Activated naive CD4-positive, alpha-beta T cell treated with anti-CD3 and anti-CD28 coated beads, Interleukin-2, amount 50 U/mL, for 24 hours (primary cell): Measurements from ENCODE around the gene PIK3C2B.

Experiments used
- H3K27ac Mint-ChIP-seq: one replicate; pipeline ENCODE4 v1.8.0; 2021; ENCODE audit warnings: mild to moderate bottlenecking, mixed read lengths
- H3K27me3 Mint-ChIP-seq: one replicate; pipeline ENCODE4 v1.8.0; 2021; ENCODE audit warnings: mixed read lengths
- H3K36me3 Mint-ChIP-seq: one replicate; pipeline ENCODE4 v1.8.0; 2021; ENCODE audit warnings: mixed read lengths
- H3K4me1 Mint-ChIP-seq: one replicate; pipeline ENCODE4 v1.8.0; 2021; ENCODE audit warnings: mixed read lengths
- H3K4me3 Mint-ChIP-seq: one replicate; pipeline ENCODE4 v1.8.0; 2021; ENCODE audit warnings: mild to moderate bottlenecking, mixed read lengths
- H3K9me3 Mint-ChIP-seq: one replicate; pipeline ENCODE4 v1.8.0; 2021; ENCODE audit warnings: mixed read lengths

PIK3C2B gene

GRCh38 chr1:204514828-204515227 lies 20.2 kb upstream of the PIK3C2B start:
- peaks cover 9% of the 10 kb centered on the region for H3K36me3 Mint-ChIP-seq
- H3K27ac Mint-ChIP-seq = peak overlapping the region; percentile 68
- H3K4me1 Mint-ChIP-seq = peaks cover 54% of the 10 kb centered on the region
- H3K27me3 Mint-ChIP-seq = no peaks in the 10 kb centered on the region
- H3K9me3 Mint-ChIP-seq = no peaks in the 10 kb centered on the region
- peak overlapping the region; percentile 64 for H3K4me3 Mint-ChIP-seq

DNA sequence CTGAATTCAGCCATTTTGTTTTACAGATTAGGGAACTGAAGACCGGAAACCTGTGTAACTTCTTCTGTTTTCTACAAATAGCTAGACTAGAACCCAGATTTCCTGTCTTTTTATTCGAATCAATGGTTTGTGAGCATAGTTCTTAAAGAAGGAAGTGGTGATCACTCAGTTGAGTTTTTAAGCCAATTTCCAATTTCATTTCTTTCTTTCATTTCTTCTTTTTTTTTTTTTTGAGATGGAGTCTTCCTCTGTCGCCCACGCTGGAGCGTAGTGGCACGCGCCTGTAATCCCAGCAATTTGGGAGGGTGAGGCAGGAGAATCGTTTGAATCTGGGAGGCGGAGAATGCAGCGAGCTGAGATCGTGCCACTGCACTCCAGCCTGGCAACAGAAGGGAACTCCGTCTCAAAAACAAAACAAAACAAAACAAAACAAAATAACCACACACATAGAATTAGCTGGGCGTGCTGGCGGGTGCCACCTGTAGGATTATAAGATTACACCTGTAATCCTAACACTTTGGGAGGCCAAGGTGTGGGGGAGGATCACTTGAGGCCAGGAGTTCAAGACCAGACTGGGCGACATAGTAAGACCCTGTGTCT lies 18.6 kb upstream of the PIK3C2B start:
- Mint-ChIP-seq H3K27me3 (no peaks in the 10 kb centered on the region), H3K27ac (peak overlapping the region; percentile 99), H3K9me3 (no peaks in the 10 kb centered on the region), H3K4me3 (peak overlapping the region; percentile 88), H3K4me1 (peaks cover 38% of the 10 kb centered on the region), H3K36me3 (peaks cover 2% of the 10 kb centered on the region)

DNA sequence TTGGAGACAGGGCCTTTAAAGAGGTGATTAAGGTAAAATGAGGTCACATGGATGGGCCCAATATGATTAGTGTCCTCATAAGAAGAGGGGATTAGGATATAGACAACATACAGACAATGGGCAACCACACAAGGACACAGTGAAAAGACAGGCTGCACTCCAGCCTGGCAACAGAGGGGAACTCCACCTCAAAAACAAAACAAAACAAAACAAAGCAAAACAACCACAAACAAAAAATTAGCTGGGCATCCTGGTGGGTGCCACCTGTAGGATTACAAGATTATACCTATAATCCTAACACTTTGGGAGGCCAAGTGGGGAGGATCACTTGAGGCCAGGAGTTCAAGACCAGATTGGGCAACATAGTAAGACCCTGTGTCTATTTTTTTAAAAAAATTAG lies 16.8 kb upstream of the PIK3C2B start:
- Mint-ChIP-seq H3K4me3 (no peak overlapping the region), H3K27me3 (no peaks in the 10 kb centered on the region), H3K4me1 (peaks cover 40% of the 10 kb centered on the region), H3K27ac (peak overlapping the region; percentile 36), H3K36me3 (no peaks in the 10 kb centered on the region), H3K9me3 (no peaks in the 10 kb centered on the region)

DNA sequence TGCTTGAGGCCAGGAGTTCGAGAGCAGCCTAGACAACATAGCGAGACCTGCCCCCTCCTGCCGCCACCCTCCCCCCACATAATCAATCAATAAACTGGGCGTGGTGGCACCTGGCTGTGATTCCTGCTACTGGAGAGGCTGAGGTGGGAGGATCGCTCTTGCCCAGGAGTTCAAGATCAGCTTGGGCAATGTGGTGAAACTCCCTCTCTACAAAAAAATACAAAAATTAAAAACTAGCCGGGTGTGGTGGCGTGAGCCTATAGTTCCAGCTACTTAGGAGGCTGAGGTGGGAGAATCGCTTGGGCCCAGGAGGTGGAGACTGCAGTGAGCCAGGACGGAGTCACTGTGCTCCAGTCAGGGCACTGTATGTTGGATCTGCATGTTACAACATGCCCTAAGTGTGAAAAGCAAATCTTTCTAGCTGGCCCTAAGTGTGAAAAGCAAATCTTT lies 14.6 kb upstream of the PIK3C2B start:
- H3K9me3 Mint-ChIP-seq = no peaks in the 10 kb centered on the region
- peaks cover 2% of the 10 kb centered on the region for H3K27me3 Mint-ChIP-seq
- peak overlapping the region; percentile 38 for H3K27ac Mint-ChIP-seq
- peaks cover 44% of the 10 kb centered on the region for H3K4me1 Mint-ChIP-seq
- H3K4me3 Mint-ChIP-seq = no peak overlapping the region
- H3K36me3 Mint-ChIP-seq = peaks cover 2% of the 10 kb centered on the region

DNA sequence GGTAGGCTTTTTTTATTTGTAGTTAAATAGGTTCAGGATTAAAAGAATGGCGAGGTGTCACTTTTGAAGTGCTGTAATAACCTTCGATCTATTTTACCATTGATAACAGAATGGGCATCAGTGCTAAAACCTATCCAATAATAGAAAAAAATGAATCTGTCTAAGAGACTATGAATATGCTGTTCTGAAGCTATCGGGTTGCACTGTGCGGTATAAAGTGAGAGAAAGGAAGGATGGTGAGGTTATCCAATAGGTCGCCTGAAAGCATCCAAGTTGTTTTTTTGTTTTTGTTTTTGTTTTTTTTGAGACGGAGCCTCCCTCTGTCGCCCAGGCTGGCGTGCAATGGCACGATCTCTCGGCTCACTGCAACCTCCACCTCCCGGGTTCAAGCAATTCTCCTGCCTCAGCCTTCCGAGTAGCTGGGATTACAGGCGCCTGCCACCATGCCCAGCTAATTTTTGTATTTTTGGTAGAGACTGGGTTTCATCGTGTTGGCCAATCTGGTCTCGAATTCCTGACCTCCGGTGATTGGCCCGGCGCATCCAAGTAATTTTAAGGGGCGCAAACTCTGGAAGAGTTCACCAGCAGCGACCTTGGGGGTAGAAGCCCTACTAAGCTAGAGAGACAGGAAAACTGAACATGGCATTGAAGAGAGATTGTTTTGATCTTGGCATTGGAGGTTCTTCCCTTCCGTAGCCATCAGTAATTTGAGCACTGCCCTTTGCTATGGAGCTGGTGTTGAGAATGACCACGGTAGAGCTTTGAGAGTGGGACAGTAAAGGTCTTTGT lies 12.9 kb upstream of the PIK3C2B start:
- peaks cover 2% of the 10 kb centered on the region for H3K36me3 Mint-ChIP-seq
- H3K4me1 Mint-ChIP-seq = peaks cover 45% of the 10 kb centered on the region
- H3K9me3 Mint-ChIP-seq = no peaks in the 10 kb centered on the region
- peak overlapping the region; percentile 100 for H3K27ac Mint-ChIP-seq
- peak overlapping the region; percentile 90 for H3K4me3 Mint-ChIP-seq
- peaks cover 2% of the 10 kb centered on the region for H3K27me3 Mint-ChIP-seq

- Mint-ChIP-seq H3K4me1 (peaks cover 41% of the 10 kb centered on the region), H3K36me3 (peaks cover 2% of the 10 kb centered on the region), H3K4me3 (peak overlapping the region; percentile 90), H3K27ac (peak overlapping the region; percentile 100), H3K9me3 (no peaks in the 10 kb centered on the region), H3K27me3 (peaks cover 2% of the 10 kb centered on the region)
These were observed 12.3 kb upstream of the PIK3C2B start for GRCh38 chr1:204506969-204507316.

GRCh38 chr1:204506201-204506968 lies 11.8 kb upstream of the PIK3C2B start:
- peaks cover 2% of the 10 kb centered on the region for H3K27me3 Mint-ChIP-seq
- peak overlapping the region; percentile 90 for H3K4me3 Mint-ChIP-seq
- peaks cover 40% of the 10 kb centered on the region for H3K4me1 Mint-ChIP-seq
- peaks cover 2% of the 10 kb centered on the region for H3K36me3 Mint-ChIP-seq
- H3K27ac Mint-ChIP-seq = peak overlapping the region; percentile 100
- no peaks in the 10 kb centered on the region for H3K9me3 Mint-ChIP-seq

DNA sequence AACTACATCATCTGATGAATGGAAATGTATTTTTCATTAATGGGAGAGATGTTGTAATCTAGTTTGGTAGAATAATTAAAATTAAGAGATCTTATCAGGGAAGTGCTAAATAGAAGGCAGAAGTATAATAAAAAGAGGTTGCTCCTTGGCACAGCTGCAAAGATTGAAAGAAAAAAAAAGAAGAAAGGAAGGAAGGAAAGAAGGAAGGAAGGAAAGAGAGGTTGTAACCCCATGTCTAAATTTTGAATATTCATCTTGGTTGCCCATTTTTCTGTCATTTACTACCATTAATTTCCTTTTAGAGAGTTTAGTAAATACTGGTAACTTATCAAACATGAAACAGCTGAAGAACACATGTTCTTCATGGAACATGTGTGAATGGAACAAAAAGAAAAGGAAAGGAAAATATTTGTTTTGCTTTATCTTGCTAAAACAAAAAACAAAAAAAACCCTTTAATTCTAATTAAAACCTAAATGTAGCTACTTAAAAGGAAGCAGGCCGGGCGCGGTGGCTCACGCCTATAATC lies 11.1 kb upstream of the PIK3C2B start:
- Mint-ChIP-seq H3K9me3 (no peaks in the 10 kb centered on the region), H3K27ac (peak overlapping the region; percentile 100), H3K27me3 (peaks cover 2% of the 10 kb centered on the region), H3K36me3 (peaks cover 2% of the 10 kb centered on the region), H3K4me3 (peak overlapping the region; percentile 90), H3K4me1 (peaks cover 35% of the 10 kb centered on the region)

- Mint-ChIP-seq H3K4me3 (no peak overlapping the region), H3K4me1 (peaks cover 35% of the 10 kb centered on the region), H3K27me3 (peaks cover 2% of the 10 kb centered on the region), H3K27ac (peak overlapping the region; percentile 41), H3K9me3 (no peaks in the 10 kb centered on the region), H3K36me3 (peaks cover 2% of the 10 kb centered on the region)
These were observed 9.4 kb upstream of the PIK3C2B start for GRCh38 chr1:204503913-204504519.

DNA sequence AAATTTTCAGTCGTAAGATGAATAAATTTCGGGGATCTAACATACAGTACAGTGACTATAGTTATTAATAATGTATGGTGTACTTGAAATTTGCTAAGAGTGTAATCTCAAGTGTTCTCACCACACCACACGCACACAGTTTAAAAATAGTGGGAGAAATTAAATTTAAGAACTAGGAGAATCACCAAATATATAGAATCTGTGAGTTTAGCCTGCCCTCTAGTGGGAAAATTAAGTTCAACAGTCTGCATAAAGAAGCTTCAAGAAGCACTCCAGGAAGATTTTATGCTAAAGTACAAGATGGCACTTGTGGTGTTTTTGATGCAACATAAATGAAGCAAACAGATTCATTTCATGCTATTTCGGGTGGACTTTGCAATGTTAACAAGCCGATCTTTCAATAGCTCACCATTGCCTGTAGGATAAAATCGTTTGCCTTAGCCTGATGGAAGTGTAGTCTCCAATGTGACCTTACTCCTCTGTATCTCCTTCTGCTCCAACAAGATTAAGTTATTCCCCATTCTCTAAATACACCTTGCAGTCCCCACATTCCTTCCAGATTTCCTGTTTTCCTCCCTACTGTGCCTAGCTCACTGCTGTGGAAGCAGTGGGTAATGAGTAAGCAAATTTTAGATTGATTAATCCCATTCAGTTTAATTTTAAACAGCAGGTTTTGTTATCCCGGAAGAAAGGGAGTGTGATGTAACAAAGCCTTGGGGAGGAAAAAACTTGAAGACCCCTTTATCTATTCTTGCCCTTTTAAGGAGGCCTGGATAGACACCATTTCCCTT lies 8.7 kb upstream of the PIK3C2B start:
- peak overlapping the region; percentile 71 for H3K27ac Mint-ChIP-seq
- peaks cover 2% of the 10 kb centered on the region for H3K36me3 Mint-ChIP-seq
- H3K4me3 Mint-ChIP-seq = peak overlapping the region; percentile 49
- peaks cover 2% of the 10 kb centered on the region for H3K27me3 Mint-ChIP-seq
- peaks cover 39% of the 10 kb centered on the region for H3K4me1 Mint-ChIP-seq
- no peaks in the 10 kb centered on the region for H3K9me3 Mint-ChIP-seq

DNA sequence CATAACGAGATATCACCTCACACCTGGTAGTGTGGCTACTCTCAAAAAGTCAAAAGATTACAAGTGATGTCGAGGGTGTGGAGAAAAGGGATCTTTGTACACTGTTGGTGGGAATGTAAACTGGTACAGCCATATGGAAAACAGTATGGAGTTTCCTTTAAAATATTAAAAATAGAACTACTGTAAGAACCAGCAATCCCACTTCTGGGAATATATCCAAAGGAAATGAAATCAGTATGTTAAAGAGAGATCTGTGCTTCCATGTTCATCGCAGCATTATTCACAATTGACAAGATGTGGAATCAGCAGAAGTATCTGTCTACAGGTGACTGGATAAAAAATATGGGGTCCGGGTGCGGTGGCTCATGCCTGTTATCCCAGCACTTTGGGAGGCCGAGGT lies 7.6 kb upstream of the PIK3C2B start:
- peaks cover 2% of the 10 kb centered on the region for H3K27me3 Mint-ChIP-seq
- no peaks in the 10 kb centered on the region for H3K9me3 Mint-ChIP-seq
- peaks cover 31% of the 10 kb centered on the region for H3K4me1 Mint-ChIP-seq
- peaks cover 2% of the 10 kb centered on the region for H3K36me3 Mint-ChIP-seq
- no peak overlapping the region for H3K4me3 Mint-ChIP-seq
- H3K27ac Mint-ChIP-seq = no peak overlapping the region

DNA sequence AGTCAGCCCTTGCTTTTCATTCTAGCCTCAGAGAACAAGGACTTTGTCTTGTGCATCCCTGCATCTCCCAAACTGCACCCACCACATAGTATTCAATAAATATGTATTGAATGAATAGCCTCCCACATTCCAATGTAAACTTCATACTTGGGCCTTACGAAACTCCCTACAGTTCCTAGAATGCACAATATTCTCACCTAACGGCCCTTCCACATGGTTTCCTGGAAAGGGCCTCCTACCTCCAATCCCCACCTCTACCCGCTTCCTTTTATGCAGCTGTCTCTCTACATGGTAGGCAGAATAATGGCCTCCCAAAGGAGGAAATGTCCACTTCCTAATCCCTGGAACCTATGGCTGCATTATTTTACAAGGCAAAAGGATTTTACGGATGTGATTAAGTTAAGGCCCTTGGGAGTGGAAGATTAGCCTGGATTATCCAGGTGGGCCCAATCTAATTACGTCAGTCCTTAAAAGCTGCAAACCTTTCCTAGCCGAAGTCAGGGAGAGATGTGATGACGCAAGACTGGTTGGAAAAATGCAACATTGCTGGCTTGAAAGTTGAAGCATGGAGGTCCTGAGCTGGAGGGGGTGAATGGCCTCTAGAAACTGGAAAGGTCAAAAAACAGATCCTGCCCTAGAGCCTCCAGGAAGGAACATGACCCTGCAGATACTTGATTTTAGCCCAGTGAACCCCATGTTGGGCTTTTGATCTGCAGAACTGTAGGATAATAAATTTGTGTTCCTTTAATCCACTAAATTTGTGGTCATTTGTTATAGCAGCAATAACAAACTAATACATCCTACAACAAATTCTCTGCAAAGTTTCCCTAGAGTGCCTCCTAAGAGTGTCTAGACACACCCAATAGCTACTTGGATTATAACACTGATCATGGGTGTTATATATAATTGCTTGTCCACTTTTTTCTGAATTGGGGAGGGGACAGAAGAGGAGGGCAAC lies 5.2 kb upstream of the PIK3C2B start:
- H3K4me1 Mint-ChIP-seq = peaks cover 35% of the 10 kb centered on the region
- no peak overlapping the region for H3K27ac Mint-ChIP-seq
- no peaks in the 10 kb centered on the region for H3K9me3 Mint-ChIP-seq
- no peaks in the 10 kb centered on the region for H3K27me3 Mint-ChIP-seq
- no peak overlapping the region for H3K4me3 Mint-ChIP-seq
- H3K36me3 Mint-ChIP-seq = no peaks in the 10 kb centered on the region

DNA sequence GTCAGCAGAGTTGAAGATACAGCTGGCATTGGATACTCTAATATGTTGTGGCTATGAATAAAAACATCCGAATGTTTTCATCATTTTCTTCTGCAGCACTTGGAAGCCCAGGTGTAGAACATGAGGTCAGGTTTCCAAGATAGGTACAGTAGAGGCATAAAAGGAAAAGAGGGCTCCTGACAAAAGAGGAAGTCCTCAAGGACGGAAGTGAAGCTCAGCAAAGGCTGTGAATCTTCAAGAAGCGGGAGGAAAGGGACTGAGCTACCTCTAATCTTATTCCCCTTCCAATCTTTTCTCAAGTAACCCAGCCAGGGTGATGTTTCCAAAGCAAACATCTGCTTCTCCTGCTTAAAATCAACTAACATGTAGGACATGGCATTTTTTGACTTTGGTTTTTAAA lies 4.4 kb upstream of the PIK3C2B start:
- Mint-ChIP-seq H3K4me1 (peaks cover 32% of the 10 kb centered on the region), H3K9me3 (no peaks in the 10 kb centered on the region), H3K27me3 (no peaks in the 10 kb centered on the region), H3K27ac (no peak overlapping the region), H3K36me3 (no peaks in the 10 kb centered on the region), H3K4me3 (no peak overlapping the region)

DNA sequence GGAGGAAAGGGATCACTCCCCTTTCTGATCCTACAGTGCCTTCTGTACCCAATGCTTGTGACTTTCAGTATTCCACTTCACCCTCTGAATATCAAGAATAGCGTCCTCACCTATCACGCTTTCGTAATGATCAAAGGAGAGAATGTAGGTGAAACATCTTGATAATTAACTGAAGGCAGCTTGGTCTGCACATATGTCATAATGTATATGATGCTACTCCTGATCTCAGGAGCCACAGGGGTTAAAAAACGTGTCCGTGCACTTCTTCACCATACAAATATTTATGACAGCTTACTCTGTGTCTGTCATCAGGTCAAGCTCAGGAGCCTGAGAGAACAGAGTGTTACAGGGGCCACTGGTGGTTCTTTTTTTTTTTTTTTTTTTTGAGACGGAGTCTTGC lies 1.2 kb upstream of the PIK3C2B start:
- no peaks in the 10 kb centered on the region for H3K36me3 Mint-ChIP-seq
- no peaks in the 10 kb centered on the region for H3K27me3 Mint-ChIP-seq
- peak overlapping the region; percentile 32 for H3K27ac Mint-ChIP-seq
- H3K9me3 Mint-ChIP-seq = no peaks in the 10 kb centered on the region
- peaks cover 46% of the 10 kb centered on the region for H3K4me1 Mint-ChIP-seq
- peak overlapping the region; percentile 90 for H3K4me3 Mint-ChIP-seq
